ENCODE results near the gene MGAT4C.

The MGAT4C gene

DNA sequence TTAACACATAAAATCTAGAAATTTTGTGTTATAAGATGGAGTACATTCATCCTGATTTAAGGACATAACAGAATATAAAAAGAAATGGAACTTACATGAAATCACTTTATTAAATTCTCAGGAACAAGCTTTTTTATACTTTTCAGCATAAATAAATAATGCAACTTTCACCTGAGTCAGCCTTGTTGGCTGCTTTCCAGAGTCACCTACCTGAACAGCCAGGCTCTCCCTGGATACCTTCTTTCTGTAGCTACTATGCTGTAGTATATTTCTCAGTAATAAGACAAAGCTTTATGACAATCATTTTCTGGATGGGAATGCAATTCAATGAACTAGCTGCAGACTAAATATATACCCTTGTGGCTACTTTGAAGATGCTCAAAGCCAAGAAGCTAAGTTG, 270.2 kb downstream of the MGAT4C start:
- no peak for TF ChIP-seq ZFX (IDR thresholded peaks at IDR 0.05)
- TF ChIP-seq, protein P1, sequence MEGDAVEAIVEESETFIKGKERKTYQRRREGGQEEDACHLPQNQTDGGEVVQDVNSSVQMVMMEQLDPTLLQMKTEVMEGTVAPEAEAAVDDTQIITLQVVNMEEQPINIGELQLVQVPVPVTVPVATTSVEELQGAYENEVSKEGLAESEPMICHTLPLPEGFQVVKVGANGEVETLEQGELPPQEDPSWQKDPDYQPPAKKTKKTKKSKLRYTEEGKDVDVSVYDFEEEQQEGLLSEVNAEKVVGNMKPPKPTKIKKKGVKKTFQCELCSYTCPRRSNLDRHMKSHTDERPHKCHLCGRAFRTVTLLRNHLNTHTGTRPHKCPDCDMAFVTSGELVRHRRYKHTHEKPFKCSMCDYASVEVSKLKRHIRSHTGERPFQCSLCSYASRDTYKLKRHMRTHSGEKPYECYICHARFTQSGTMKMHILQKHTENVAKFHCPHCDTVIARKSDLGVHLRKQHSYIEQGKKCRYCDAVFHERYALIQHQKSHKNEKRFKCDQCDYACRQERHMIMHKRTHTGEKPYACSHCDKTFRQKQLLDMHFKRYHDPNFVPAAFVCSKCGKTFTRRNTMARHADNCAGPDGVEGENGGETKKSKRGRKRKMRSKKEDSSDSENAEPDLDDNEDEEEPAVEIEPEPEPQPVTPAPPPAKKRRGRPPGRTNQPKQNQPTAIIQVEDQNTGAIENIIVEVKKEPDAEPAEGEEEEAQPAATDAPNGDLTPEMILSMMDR (conservative IDR thresholded peaks at IDR 0.05) = no peak
- no peak overlapping the region for H3K27ac ChIP-seq

DNA sequence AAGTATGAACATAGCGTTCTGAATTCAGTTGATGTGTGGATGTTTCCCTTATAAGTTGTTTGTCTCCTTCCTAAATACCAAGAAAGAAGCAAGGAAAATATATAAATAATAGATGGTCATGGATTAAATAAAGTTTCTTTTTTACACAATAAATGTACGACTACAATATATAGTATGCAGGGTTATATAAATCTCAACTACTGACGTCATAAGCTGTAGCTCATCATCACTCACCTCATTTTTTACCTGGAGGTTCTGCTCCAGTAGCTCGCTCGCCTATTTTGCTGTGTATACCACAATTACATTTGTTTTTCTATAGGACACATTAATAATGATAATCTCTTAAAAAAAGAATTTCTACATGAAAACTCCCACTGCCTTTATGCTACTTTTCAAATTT, 272.6 kb downstream of the MGAT4C start:
- H3K27ac ChIP-seq = no peak overlapping the region
- no peak for TF ChIP-seq ZFX (IDR thresholded peaks at IDR 0.05)
- TF ChIP-seq, protein P1 (conservative IDR thresholded peaks at IDR 0.05) = no peak

DNA sequence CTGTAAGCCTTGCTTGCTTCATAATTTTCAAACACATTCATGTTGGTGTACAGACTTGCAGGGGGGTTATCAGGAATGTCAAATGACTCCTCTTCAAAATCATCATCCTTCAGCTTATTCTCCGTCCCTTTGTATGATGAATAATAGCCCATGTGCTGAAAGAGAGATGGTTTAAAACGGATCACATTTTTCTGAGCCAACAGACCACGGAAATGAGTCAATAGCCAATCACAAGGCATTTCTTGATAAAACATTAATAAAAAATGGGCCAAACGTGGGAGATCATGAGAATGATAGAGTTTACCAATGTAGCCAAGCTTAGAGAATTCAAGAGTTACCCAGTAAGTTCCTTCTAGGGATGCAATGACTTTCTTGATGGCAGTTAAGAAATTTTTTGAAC, 276.6 kb downstream of the MGAT4C start:
- TF ChIP-seq, protein P1 (conservative IDR thresholded peaks at IDR 0.05) = no peak
- TF ChIP-seq ZFX (IDR thresholded peaks at IDR 0.05) = no peak
- no peak overlapping the region for H3K27ac ChIP-seq

DNA sequence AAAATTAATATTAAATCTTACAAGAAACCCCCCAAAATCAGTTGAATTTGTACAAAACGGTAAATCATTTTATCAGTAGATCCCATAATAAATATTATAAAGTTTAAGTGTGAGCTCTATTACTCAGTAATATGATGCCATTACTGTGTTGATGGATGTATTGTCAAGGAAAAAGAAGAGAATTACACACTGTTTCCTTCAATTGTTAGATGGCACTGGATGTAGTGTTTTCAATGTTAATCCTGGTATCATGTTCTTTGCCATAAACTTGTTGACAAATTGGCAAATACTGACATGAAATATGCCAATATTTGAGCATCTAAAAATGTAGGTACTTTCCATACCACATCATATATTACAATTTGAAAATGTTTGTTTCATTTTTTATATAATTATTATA, 280.5 kb downstream of the MGAT4C start:
- TF ChIP-seq, protein P1 (conservative IDR thresholded peaks at IDR 0.05) = no peak
- TF ChIP-seq ZFX (IDR thresholded peaks at IDR 0.05) = no peak
- H3K27ac ChIP-seq = no peak overlapping the region

DNA sequence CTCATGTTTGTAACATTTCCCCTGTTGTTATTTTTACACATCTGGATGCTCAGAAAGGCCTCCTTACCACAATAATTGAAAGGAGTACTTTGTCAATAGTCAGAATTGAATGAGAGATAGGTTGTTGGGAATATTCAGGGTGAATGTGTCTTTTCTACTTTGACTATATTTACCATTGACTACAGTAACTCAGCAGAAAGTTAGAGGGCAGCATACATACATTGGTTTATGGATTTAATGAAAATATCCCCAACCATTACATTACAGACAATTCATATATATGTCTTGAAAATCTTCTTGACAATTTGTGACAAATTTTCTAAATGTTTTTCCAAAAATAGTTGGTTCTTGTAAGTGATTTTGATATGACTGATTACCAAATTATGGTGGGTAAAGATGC, 284.4 kb downstream of the MGAT4C start:
- no peak overlapping the region for H3K27ac ChIP-seq
- no peak for TF ChIP-seq ZFX (IDR thresholded peaks at IDR 0.05)
- TF ChIP-seq, protein P1 (conservative IDR thresholded peaks at IDR 0.05) = peak; percentile 15

DNA sequence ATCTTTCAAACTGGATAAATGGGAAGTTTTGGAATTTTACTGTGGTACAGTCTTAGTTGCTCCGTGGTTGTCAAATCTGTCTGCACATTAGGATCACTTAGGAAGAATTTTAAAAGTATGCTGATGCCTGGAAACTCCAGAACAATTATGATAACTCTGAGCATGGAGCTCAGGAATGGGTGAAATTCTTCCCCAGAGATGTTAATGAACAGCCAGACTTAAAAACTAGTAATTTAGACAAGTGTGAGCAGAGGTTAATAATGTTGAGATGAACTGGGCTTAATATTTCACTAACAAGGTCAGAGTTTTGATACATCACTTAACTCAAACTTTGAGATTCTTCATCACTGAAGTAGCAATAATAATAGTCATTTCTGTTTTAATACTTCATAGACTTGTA, 287.6 kb downstream of the MGAT4C start:
- TF ChIP-seq ZFX (IDR thresholded peaks at IDR 0.05) = no peak
- TF ChIP-seq, protein P1 (conservative IDR thresholded peaks at IDR 0.05) = no peak
- no peak overlapping the region for H3K27ac ChIP-seq

DNA sequence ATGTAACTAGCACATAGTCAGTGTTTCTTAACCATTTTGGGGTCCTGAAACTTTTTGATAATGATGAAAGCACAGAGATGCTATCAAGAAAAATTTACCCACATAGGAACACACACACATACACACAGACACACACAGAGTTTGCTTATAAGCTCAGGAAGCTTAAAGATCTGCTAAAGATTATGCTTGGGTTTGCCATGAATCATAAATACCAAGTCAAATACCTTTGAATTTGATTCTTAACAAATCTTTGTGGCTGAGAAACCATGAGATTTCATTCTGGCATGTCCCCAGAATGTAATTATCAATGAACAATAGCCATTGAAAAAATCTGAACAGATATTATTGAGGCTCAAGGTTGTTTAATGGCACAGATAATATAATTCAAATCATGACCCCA, 292.9 kb downstream of the MGAT4C start:
- TF ChIP-seq ZFX (IDR thresholded peaks at IDR 0.05) = no peak
- TF ChIP-seq, protein P1 (conservative IDR thresholded peaks at IDR 0.05) = no peak
- no peak overlapping the region for H3K27ac ChIP-seq
